ENCODE results near the gene GRID1. TPM values are rescaled to one million over a fixed set of nuclear protein-coding genes. Genes with fewer than 3 reads are reported as not detected.

GRID1 gene
- polyA plus RNA-seq, 1 donor (not counting 4 experiments of a cell fraction or from before 2014, with no cell fraction given): 0.01 TPM

DNA sequence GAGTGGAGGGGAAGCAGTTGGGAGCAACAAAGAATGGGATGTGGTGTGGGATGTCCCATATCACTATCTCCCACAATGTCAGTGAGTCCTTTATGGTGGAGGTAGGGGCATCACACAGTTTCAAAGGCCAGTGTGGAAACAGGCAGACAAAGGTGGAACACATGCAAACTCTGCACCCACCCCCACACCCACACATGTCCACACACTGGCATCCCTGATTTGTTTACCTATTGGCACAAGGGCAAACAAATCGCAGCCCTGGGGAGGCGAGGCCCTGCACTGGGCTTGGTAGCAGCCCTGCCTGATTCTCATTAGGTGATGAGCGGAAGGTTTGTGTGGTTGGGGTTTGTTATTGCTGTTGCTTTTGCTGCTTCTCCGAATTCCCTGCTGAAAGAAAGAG lies 243.3 kb downstream of the GRID1 start:
- Histone ChIP-seq H3K4me2 (ENCODE audit: control insufficient read depth, extremely low read depth, insufficient read depth, low read depth, low read length) (no peak overlapping the region), H3K4me3 (ENCODE audit: control insufficient read depth in 2 of 3, extremely low read depth in 1 of 3, insufficient read depth in 2 of 3, low read depth in 1 of 3, low read length in 3 of 3) (no peak overlapping the region), H3K27ac (ENCODE audit: control insufficient read depth, insufficient read depth, low read length) (no peak overlapping the region), H2AFZ (ENCODE audit: control insufficient read depth, low read length) (no peak overlapping the region), H3K36me3 (ENCODE audit: control insufficient read depth in 2 of 2, extremely low read depth in 1 of 2, insufficient read depth in 2 of 2, low read length in 2 of 2) (no peaks in the 10 kb centered on the region), H4K20me1 (ENCODE audit: control insufficient read depth, extremely low read depth, insufficient read depth, low read length) (no peaks in the 10 kb centered on the region), H3K9me3 (ENCODE audit: control insufficient read depth, low read depth, low read length) (no peaks in the 10 kb centered on the region), H3K9ac (ENCODE audit: control insufficient read depth, extremely low read depth, insufficient read depth, low read length) (no peak overlapping the region), H3K9me1 (ENCODE audit: control insufficient read depth, extremely low read depth, insufficient read depth, low read length) (no peaks in the 10 kb centered on the region), H3K79me2 (ENCODE audit: control insufficient read depth, insufficient read depth, low read length) (no peaks in the 10 kb centered on the region), H3K27me3 (ENCODE audit: control insufficient read depth, extremely low read depth, insufficient read depth, low read length) (no peaks in the 10 kb centered on the region), H3K4me1 (ENCODE audit: control insufficient read depth, extremely low read depth, insufficient read depth, low read length) (no peaks in the 10 kb centered on the region)
- dilution Hi-C loops (cut with MboI; ENCODE audit: extremely low pct_ligation_motif_present, low sequenced_read_pairs): no loop called here
- no peak for DNase-seq (ENCODE audit: low read depth, low spot score)
- no peak for FAIRE-seq
- no peak for TF ChIP-seq EZH2 (IDR thresholded peaks at IDR 0.05; ENCODE audit: low read length)
- TF ChIP-seq, protein P1, sequence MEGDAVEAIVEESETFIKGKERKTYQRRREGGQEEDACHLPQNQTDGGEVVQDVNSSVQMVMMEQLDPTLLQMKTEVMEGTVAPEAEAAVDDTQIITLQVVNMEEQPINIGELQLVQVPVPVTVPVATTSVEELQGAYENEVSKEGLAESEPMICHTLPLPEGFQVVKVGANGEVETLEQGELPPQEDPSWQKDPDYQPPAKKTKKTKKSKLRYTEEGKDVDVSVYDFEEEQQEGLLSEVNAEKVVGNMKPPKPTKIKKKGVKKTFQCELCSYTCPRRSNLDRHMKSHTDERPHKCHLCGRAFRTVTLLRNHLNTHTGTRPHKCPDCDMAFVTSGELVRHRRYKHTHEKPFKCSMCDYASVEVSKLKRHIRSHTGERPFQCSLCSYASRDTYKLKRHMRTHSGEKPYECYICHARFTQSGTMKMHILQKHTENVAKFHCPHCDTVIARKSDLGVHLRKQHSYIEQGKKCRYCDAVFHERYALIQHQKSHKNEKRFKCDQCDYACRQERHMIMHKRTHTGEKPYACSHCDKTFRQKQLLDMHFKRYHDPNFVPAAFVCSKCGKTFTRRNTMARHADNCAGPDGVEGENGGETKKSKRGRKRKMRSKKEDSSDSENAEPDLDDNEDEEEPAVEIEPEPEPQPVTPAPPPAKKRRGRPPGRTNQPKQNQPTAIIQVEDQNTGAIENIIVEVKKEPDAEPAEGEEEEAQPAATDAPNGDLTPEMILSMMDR (optimal IDR thresholded peaks at IDR 0.05 in 1 of 3, IDR thresholded peaks at IDR 0.05 in 1 of 3, conservative IDR thresholded peaks at IDR 0.05 in 1 of 3; ENCODE audit: extremely low read depth in 1 of 3, insufficient read depth in 2 of 3, low read length in 3 of 3): no peak

DNA sequence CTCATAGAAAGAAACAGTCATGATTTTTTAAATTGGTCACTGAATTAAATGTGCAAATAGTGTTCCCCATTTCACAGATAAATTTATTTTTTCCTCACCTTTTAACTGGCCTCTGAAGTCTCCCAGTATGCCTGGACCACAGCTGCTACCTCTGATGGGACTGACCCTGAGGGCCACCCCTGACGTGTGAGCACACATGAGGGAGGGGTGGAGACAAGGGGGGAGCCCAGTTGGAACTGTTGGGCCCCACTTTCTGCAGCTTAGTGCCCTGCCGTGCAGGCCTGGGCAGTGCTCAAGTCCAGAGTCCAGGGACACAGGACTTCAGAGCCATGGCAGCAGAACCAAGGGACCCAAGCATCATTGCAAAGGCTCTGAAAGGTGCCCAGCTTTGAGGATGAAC lies 243.9 kb downstream of the GRID1 start:
- Histone ChIP-seq H3K9me1 (ENCODE audit: control insufficient read depth, extremely low read depth, insufficient read depth, low read length) (no peaks in the 10 kb centered on the region), H3K4me2 (ENCODE audit: control insufficient read depth, extremely low read depth, insufficient read depth, low read depth, low read length) (no peak overlapping the region), H3K79me2 (ENCODE audit: control insufficient read depth, insufficient read depth, low read length) (no peaks in the 10 kb centered on the region), H4K20me1 (ENCODE audit: control insufficient read depth, extremely low read depth, insufficient read depth, low read length) (no peaks in the 10 kb centered on the region), H3K4me3 (ENCODE audit: control insufficient read depth in 2 of 3, extremely low read depth in 1 of 3, insufficient read depth in 2 of 3, low read depth in 1 of 3, low read length in 3 of 3) (no peak overlapping the region), H2AFZ (ENCODE audit: control insufficient read depth, low read length) (no peak overlapping the region), H3K27me3 (ENCODE audit: control insufficient read depth, extremely low read depth, insufficient read depth, low read length) (no peaks in the 10 kb centered on the region), H3K9me3 (ENCODE audit: control insufficient read depth, low read depth, low read length) (no peaks in the 10 kb centered on the region), H3K36me3 (ENCODE audit: control insufficient read depth in 2 of 2, extremely low read depth in 1 of 2, insufficient read depth in 2 of 2, low read length in 2 of 2) (no peaks in the 10 kb centered on the region), H3K27ac (ENCODE audit: control insufficient read depth, insufficient read depth, low read length) (no peak overlapping the region), H3K4me1 (ENCODE audit: control insufficient read depth, extremely low read depth, insufficient read depth, low read length) (no peaks in the 10 kb centered on the region), H3K9ac (ENCODE audit: control insufficient read depth, extremely low read depth, insufficient read depth, low read length) (no peak overlapping the region)
- no peak for FAIRE-seq
- dilution Hi-C loops (cut with MboI; ENCODE audit: extremely low pct_ligation_motif_present, low sequenced_read_pairs): no loop called here
- TF ChIP-seq, protein P1 (optimal IDR thresholded peaks at IDR 0.05 in 1 of 3, IDR thresholded peaks at IDR 0.05 in 1 of 3, conservative IDR thresholded peaks at IDR 0.05 in 1 of 3; ENCODE audit: extremely low read depth in 1 of 3, insufficient read depth in 2 of 3, low read length in 3 of 3): no peak
- no peak for TF ChIP-seq EZH2 (IDR thresholded peaks at IDR 0.05; ENCODE audit: low read length)
- no peak for DNase-seq (ENCODE audit: low read depth, low spot score)
